Measurements from ENCODE around the gene FRS3. TPM values are rescaled to one million over a fixed set of nuclear protein-coding genes. Genes with fewer than 3 reads are reported as not detected.

Gene FRS3
- total RNA-seq, 2 experiments from 2014 or later = 4.8 to 6.2 TPM

DNA sequence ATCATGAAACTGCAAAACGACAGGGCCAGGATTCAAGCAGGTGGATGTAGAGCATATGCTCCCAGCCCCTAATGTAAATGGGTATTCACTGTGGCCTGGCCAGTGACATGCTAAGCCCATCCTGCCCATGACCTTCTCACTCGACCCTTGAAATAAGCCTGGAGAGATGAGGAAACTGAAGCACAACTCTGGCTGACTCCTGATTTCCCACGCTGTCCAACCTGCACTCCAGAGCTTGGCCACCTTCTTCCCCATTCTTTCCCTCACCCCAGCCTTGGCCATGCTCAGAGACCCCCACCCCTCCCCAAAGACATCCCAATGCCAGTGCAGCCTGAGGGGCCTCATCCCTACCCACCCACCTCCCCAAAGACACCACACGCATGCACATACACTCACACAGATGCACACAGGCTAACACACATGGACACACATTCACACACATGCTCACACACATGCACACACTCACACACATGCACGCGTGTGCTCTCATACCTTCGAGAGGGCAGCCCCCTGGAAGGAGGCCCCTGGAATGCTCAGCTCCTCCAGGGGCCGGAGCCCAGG is 56.7 kb downstream of the FRS3 start:
- Mint-ChIP-seq H3K4me3 (no peak overlapping the region), H3K27ac (no peak overlapping the region), H3K4me1 (peaks cover 7% of the 10 kb centered on the region), H3K36me3 (no peaks in the 10 kb centered on the region), H3K9me3 (ENCODE audit: low read depth) (no peaks in the 10 kb centered on the region), H3K27me3 (no peaks in the 10 kb centered on the region)
- CTCF ChIA-PET = interaction anchor here (1.4 to 1.7 kb wide), 2 partner anchors 40 to 120 kb away, joined by 3 read pairs; no protein-coding TSS in a partner anchor
- ATAC-seq (no peak), DNase-seq (no peak)

DNA sequence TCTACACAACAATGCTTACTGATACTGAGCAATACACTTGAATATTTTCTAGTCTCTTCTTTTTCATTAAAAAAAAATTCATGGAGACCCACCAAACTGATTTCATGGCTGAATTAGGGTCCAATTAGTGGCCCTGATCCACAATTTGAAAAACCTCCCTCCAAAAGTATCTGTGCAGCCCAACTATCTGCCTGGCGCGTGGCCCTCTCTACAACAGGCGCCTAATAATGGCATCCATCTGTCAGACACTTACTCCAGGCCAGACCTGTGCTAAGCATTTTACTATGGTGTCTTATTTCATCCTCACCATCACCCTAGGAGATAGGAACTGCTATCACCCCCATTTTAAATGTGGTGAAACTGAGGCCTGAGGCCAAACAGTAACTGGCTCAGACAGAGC is 58.3 kb downstream of the FRS3 start:
- H3K4me3 Mint-ChIP-seq = no peak overlapping the region
- no peaks in the 10 kb centered on the region for H3K36me3 Mint-ChIP-seq
- no peak for DNase-seq
- H3K4me1 Mint-ChIP-seq = peaks cover 10% of the 10 kb centered on the region
- no peaks in the 10 kb centered on the region for H3K27me3 Mint-ChIP-seq
- no peak overlapping the region for H3K27ac Mint-ChIP-seq
- ATAC-seq = no peak
- no peaks in the 10 kb centered on the region for H3K9me3 Mint-ChIP-seq (ENCODE audit: low read depth)
- CTCF ChIA-PET = no interaction called here

DNA sequence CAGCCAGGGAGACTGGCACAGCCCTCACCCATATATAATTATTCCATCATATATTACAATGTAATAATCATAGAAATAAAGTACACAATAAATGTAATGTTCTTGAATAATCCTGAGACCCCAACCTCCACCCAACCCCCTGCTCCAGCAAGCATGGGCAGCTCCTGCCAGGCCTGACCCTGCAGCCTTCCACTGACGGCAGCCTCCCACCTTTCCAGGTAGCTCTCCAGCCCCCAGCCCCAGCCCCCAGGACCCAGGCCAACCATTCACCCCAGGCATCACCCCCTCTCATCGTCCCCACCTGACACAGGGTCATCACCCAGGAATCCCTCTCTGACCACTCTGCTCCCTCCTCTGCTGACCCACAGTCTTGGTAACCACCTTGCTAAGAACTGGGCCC is 58.9 kb downstream of the FRS3 start:
- ATAC-seq = no peak
- CTCF ChIA-PET = no interaction called here
- H3K36me3 Mint-ChIP-seq = no peaks in the 10 kb centered on the region
- H3K4me1 Mint-ChIP-seq = peaks cover 16% of the 10 kb centered on the region
- H3K9me3 Mint-ChIP-seq (ENCODE audit: low read depth) = no peaks in the 10 kb centered on the region
- H3K4me3 Mint-ChIP-seq = no peak overlapping the region
- no peaks in the 10 kb centered on the region for H3K27me3 Mint-ChIP-seq
- no peak overlapping the region for H3K27ac Mint-ChIP-seq
- DNase-seq = no peak

DNA sequence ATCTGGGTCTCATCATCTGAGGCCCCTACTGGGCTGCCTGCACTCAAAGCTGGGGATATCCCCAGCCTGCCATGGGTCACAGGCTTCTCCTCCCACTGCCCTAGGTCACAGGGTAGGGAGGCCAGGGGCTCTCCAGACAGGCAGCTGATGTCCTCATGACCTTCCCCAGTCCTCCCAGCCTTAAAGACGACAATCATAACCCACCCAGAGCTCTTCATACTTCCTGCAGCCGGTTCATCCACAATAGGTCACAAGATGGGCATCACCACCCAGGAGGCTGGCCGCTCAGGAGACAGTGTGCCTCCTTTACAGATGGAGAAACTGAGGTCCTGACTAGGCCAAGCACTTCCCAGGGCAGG is 59.5 kb downstream of the FRS3 start:
- H3K4me3 Mint-ChIP-seq = no peak overlapping the region
- CTCF ChIA-PET = interaction anchor here (1.3 to 1.4 kb wide), 2 partner anchors 14 to 384 kb away, joined by 3 to 5 read pairs; no protein-coding TSS in a partner anchor
- H3K4me1 Mint-ChIP-seq = peaks cover 19% of the 10 kb centered on the region
- no peaks in the 10 kb centered on the region for H3K36me3 Mint-ChIP-seq
- DNase-seq = no peak
- ATAC-seq = no peak
- no peak overlapping the region for H3K27ac Mint-ChIP-seq
- no peaks in the 10 kb centered on the region for H3K27me3 Mint-ChIP-seq
- H3K9me3 Mint-ChIP-seq (ENCODE audit: low read depth) = no peaks in the 10 kb centered on the region

Other genes with a start within 250 kb of the FRS3 start
- gene FOXP4, start 233.5 kb downstream of the FRS3 start, total RNA-seq = 1 to 10 TPM; 6.5 to 7.7 TPM
- not detected for gene MDFI, start 141.4 kb downstream of the FRS3 start, total RNA-seq
- 10 to 100 TPM; 14.5 to 15.8 TPM for gene TFEB, start 44.3 kb downstream of the FRS3 start, total RNA-seq
- not detected for gene PGC, start 32.5 kb downstream of the FRS3 start, total RNA-seq
- gene PRICKLE4, start 882 bp upstream of the FRS3 start, total RNA-seq = not detected
- 100 to 1,000 TPM; 161 to 219 TPM for gene TOMM6, start 7.8 kb upstream of the FRS3 start, total RNA-seq
- gene USP49, start 115.5 kb upstream of the FRS3 start, total RNA-seq = 1 to 10 TPM; 7.7 to 9.1 TPM
- 10 to 100 TPM; 21.9 to 25.6 TPM for gene MED20, start 141.2 kb upstream of the FRS3 start, total RNA-seq
- gene BYSL, start 141.6 kb upstream of the FRS3 start, total RNA-seq = 10 to 100 TPM; 33.1 to 48.5 TPM
- gene CCND3, start 161.9 kb upstream of the FRS3 start, total RNA-seq = 100 to 1,000 TPM; 333 to 502 TPM